Liver (tissue), 9 donors: Measurements from ENCODE around the gene PRELID2. TPM values are rescaled to one million over a fixed set of nuclear protein-coding genes. Genes with fewer than 3 reads are reported as not detected.

Experiments
- DNase-seq: peaks from one replicate; pipeline ENCODE4 v3.0.0-alpha.2; 2017; ENCODE audit warnings: low spot score
- H3K27ac ChIP-seq, 2 donors: one replicate each; pipeline ENCODE4 v1.7.0; 2013; ENCODE audit warnings: inconsistent platforms in 2 of 2, low read length in 2 of 2, control low read depth in 1 of 2, low read depth in 1 of 2, mild to moderate bottlenecking in 1 of 2
- H3K27me3 ChIP-seq, 4 donors: one replicate each; pipeline versions ENCODE4 v1.6.1 to v1.7.0; 2013; ENCODE audit warnings: low read length in 3 of 4, inconsistent platforms in 1 of 4, mild to moderate bottlenecking in 1 of 4, moderate library complexity in 1 of 4; ENCODE audit not compliant: control insufficient read depth in 4 of 4, insufficient read depth in 4 of 4
- H3K36me3 ChIP-seq, 4 donors: one replicate each; pipeline versions ENCODE4 v1.6.1 to v1.7.0; 2013; ENCODE audit warnings: low read length in 3 of 4, mild to moderate bottlenecking in 3 of 4, low read depth in 1 of 4, moderate library complexity in 1 of 4; ENCODE audit not compliant: control insufficient read depth in 4 of 4, insufficient read depth in 3 of 4
- H3K4me1 ChIP-seq, 4 donors: one replicate each; pipeline versions ENCODE4 v1.6.1 to v1.7.0; 2013; ENCODE audit warnings: low read length in 3 of 4, mild to moderate bottlenecking in 3 of 4, moderate library complexity in 1 of 4; ENCODE audit not compliant: control insufficient read depth in 4 of 4, insufficient read depth in 4 of 4
- H3K4me3 ChIP-seq, 3 donors: one replicate each; pipeline versions ENCODE4 v1.6.1 to v1.7.0; 2013; ENCODE audit warnings: low read length in 3 of 3, control low read depth in 1 of 3, low read depth in 1 of 3, mild to moderate bottlenecking in 1 of 3
- H3K9ac ChIP-seq, 2 donors: one replicate each; pipeline ENCODE4 v1.7.0; 2013; ENCODE audit warnings: low read length in 2 of 2, mild to moderate bottlenecking in 2 of 2, moderate library complexity in 2 of 2, control low read depth in 1 of 2, low read depth in 1 of 2
- H3K9me3 ChIP-seq, 4 donors: one replicate each; pipeline versions ENCODE4 v1.6.1 to v1.7.0; 2013; ENCODE audit warnings: low read length in 3 of 4; ENCODE audit not compliant: control insufficient read depth in 4 of 4
- ATF3 ChIP-seq: IDR thresholded peaks from 2 replicates; pipeline ENCODE4 v1.6.1; 2016; ENCODE audit warnings: antibody characterized with exemption
- FOXA1 ChIP-seq: IDR thresholded peaks from 2 replicates; pipeline ENCODE4 v1.6.1; 2016; ENCODE audit warnings: antibody characterized with exemption
- FOXA2 ChIP-seq: IDR thresholded peaks from 2 replicates; pipeline ENCODE4 v1.6.1; 2016; ENCODE audit warnings: antibody characterized with exemption
- HNF4G ChIP-seq: IDR thresholded peaks from 2 replicates; pipeline ENCODE4 v1.6.1; 2016; ENCODE audit warnings: antibody characterized with exemption
- JUND ChIP-seq, 2 donors: IDR thresholded peaks; 2 replicates each; pipeline ENCODE4 v1.6.1; 2016; ENCODE audit warnings: antibody characterized with exemption in 2 of 2
- MAX ChIP-seq: IDR thresholded peaks from 2 replicates; pipeline ENCODE4 v1.6.1; 2016; ENCODE audit warnings: antibody characterized with exemption
- NR2F2 ChIP-seq: IDR thresholded peaks from 2 replicates; pipeline ENCODE4 v1.6.1; 2016; ENCODE audit warnings: antibody characterized with exemption
- RAD21 ChIP-seq, 2 donors: IDR thresholded peaks; 2 replicates each; pipeline ENCODE4 v1.6.1; 2016; ENCODE audit warnings: antibody characterized with exemption in 2 of 2, mild to moderate bottlenecking in 2 of 2
- ZBTB33 ChIP-seq: IDR thresholded peaks from 2 replicates; pipeline ENCODE4 v1.6.1; 2016; ENCODE audit warnings: antibody characterized with exemption
- WGBS: extraction: QIAGEN DNeasy Blood & Tissue Kit; methylation state at CpG from one replicate; pipeline ENCODE4 v1.1.7; 2013; 5-methylcytosine and 5-hydroxymethylcytosine counted together
- polyA plus RNA-seq, 2 donors: library from polyadenylated mRNA; stranded (reverse) in 1 of 2; unstranded in 1 of 2; fragments of 200-250 nt in 1 of 2; fragments of >200 nt in 1 of 2; fragmentation: Nextera tagmentation in 1 of 2; extraction: Ambion mirVana in 1 of 2; gene quantifications; one replicate each; pipeline versions ENCODE4 v1.2.1 to v1.2.3, GENCODE V29; 2013 to 2015
- total RNA-seq, 2 donors: library from RNA; depleted of rRNA; stranded (reverse); fragments of >200 nt; gene quantifications; one replicate each; pipeline ENCODE4 v1.2.3, GENCODE V29; 2014
- TF ChIP-seq, protein P1 (sequence below): fragments of 150-350 bp; IDR thresholded peaks from 2 replicates; pipeline ENCODE4 v1.5.1; 2017; ENCODE audit warnings: improper control_type of control experiment, low read depth, low read length; ENCODE audit not compliant: missing input control
- TF ChIP-seq, protein P2 (sequence below): IDR thresholded peaks from 2 replicates; pipeline ENCODE4 v1.6.1; 2016; ENCODE audit warnings: antibody characterized with exemption, mild to moderate bottlenecking
- donor health status: healthy.
- donor health status: healthy.
- donor health status: healthy.
- donor health status: healthy.
- donor health status: healthy.

Gene PRELID2
- total and polyA plus RNA-seq, 4 donors = 1.1 to 24.9 (median 4.5) TPM

GRCh38 chr5:145811834-145812625, 23.1 kb downstream of the PRELID2 start:
- Histone ChIP-seq H3K27ac (no peak overlapping the region), H3K4me1 (no peaks in the 10 kb centered on the region), H3K9ac (no peak overlapping the region), H3K27me3 (no peaks in the 10 kb centered on the region), H3K4me3 (no peak overlapping the region), H3K36me3 (peaks cover 0 to 1% (median 0%) of the 10 kb centered on the region in 4 donors), H3K9me3 (no peaks in the 10 kb centered on the region)
- WGBS = 86% methylated on average over 3 of the region's 3 CpGs
- no peak for DNase-seq
- no peak for TF ChIP-seq FOXA2
- no peak for TF ChIP-seq MAX
- TF ChIP-seq RAD21 (IDR thresholded peaks at IDR 0.05) = peak; percentile 35 to 51
- TF ChIP-seq, protein P1, sequence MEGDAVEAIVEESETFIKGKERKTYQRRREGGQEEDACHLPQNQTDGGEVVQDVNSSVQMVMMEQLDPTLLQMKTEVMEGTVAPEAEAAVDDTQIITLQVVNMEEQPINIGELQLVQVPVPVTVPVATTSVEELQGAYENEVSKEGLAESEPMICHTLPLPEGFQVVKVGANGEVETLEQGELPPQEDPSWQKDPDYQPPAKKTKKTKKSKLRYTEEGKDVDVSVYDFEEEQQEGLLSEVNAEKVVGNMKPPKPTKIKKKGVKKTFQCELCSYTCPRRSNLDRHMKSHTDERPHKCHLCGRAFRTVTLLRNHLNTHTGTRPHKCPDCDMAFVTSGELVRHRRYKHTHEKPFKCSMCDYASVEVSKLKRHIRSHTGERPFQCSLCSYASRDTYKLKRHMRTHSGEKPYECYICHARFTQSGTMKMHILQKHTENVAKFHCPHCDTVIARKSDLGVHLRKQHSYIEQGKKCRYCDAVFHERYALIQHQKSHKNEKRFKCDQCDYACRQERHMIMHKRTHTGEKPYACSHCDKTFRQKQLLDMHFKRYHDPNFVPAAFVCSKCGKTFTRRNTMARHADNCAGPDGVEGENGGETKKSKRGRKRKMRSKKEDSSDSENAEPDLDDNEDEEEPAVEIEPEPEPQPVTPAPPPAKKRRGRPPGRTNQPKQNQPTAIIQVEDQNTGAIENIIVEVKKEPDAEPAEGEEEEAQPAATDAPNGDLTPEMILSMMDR = no peak
- no peak for TF ChIP-seq FOXA1

DNA sequence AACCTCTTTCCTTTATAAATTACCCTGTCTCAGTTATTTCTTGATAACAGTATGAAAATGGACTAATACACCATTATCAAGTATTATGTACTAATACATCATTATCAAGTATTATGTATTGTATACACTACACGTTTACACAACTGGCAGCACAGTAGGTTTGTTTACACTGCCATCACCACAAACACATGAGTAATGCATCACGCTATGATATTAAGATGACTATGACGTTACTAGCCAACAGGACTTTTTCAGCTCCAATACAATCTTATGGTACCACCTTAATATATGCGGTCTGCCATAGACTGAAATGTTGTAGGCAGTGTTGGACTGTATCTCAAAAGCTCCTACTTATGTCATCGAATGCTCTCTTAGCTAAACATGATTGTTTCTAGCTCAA, 28.2 kb downstream of the PRELID2 start:
- H3K9me3 ChIP-seq = no peaks in the 10 kb centered on the region
- H3K9ac ChIP-seq = no peak overlapping the region
- H3K4me3 ChIP-seq = no peak overlapping the region
- H3K27me3 ChIP-seq = no peaks in the 10 kb centered on the region
- no peak overlapping the region for H3K27ac ChIP-seq
- H3K36me3 ChIP-seq = peaks cover 0 to 1% (median 0%) of the 10 kb centered on the region in 4 donors
- no peak for DNase-seq
- 94% methylated on average over 5 of the region's 5 CpGs for WGBS
- no peaks in the 10 kb centered on the region for H3K4me1 ChIP-seq
- no peak for TF ChIP-seq JUND (IDR thresholded peaks at IDR 0.05)
- TF ChIP-seq HNF4G = no peak
- no peak for TF ChIP-seq RAD21 (IDR thresholded peaks at IDR 0.05)
- TF ChIP-seq ATF3 = no peak
- no peak for TF ChIP-seq ZBTB33
- TF ChIP-seq, protein P2, sequence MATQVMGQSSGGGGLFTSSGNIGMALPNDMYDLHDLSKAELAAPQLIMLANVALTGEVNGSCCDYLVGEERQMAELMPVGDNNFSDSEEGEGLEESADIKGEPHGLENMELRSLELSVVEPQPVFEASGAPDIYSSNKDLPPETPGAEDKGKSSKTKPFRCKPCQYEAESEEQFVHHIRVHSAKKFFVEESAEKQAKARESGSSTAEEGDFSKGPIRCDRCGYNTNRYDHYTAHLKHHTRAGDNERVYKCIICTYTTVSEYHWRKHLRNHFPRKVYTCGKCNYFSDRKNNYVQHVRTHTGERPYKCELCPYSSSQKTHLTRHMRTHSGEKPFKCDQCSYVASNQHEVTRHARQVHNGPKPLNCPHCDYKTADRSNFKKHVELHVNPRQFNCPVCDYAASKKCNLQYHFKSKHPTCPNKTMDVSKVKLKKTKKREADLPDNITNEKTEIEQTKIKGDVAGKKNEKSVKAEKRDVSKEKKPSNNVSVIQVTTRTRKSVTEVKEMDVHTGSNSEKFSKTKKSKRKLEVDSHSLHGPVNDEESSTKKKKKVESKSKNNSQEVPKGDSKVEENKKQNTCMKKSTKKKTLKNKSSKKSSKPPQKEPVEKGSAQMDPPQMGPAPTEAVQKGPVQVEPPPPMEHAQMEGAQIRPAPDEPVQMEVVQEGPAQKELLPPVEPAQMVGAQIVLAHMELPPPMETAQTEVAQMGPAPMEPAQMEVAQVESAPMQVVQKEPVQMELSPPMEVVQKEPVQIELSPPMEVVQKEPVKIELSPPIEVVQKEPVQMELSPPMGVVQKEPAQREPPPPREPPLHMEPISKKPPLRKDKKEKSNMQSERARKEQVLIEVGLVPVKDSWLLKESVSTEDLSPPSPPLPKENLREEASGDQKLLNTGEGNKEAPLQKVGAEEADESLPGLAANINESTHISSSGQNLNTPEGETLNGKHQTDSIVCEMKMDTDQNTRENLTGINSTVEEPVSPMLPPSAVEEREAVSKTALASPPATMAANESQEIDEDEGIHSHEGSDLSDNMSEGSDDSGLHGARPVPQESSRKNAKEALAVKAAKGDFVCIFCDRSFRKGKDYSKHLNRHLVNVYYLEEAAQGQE = no peak
- no peak for TF ChIP-seq FOXA2
- no peak for TF ChIP-seq NR2F2
- TF ChIP-seq FOXA1 = no peak
- TF ChIP-seq, protein P1 = no peak
